ENCODE results near the gene PCSK4. TPM values are rescaled to one million over a fixed set of nuclear protein-coding genes. Genes with fewer than 3 reads are reported as not detected.

Gene PCSK4
- total RNA-seq, 2 experiments from 2014 or later = 8.3 to 13.0 TPM

- no peak overlapping the region for H3K4me3 ChIP-seq (ENCODE audit: low read depth, low read length, poor library complexity, severe bottlenecking)
- H2AFZ ChIP-seq (ENCODE audit: low read length) = no peak overlapping the region
- no peaks in the 10 kb centered on the region for H3K9me3 ChIP-seq (ENCODE audit: low read length)
- TF ChIP-seq CTCF (conservative IDR thresholded peaks at IDR 0.05; ENCODE audit: low read length) (no peak), EZH2phosphoT487 (IDR thresholded peaks at IDR 0.05; ENCODE audit: borderline replicate concordance, low read depth, low read length) (no peak)
- H3K79me2 ChIP-seq (ENCODE audit: insufficient read depth, low read depth, low read length) = no peaks in the 10 kb centered on the region
- ChIA-PET POLR2A (no interaction called here), CTCF (ENCODE audit: unreplicated experiment) (no interaction called here)
- no TSS peak for BruUV-seq (replicated peaks)
- H3K4me1 ChIP-seq (ENCODE audit: insufficient read depth, low read length, poor library complexity, severe bottlenecking) = peaks cover 4% of the 10 kb centered on the region
- H4K20me1 ChIP-seq (ENCODE audit: insufficient read depth, low read length) = no peaks in the 10 kb centered on the region
- intact Hi-C loops (cut with micrococcal nuclease; ENCODE audit: unreplicated experiment) = no loop called here
- DNase-seq (ENCODE audit: low spot score) = no peak
- no peaks in the 10 kb centered on the region for H3K36me3 ChIP-seq (ENCODE audit: insufficient read depth, low read length)
- no peaks in the 10 kb centered on the region for H3K9me2 ChIP-seq (ENCODE audit: insufficient read depth, low read length)
- H3K27ac ChIP-seq (ENCODE audit: low read depth, low read length, poor library complexity, severe bottlenecking) = no peak overlapping the region
- no peak overlapping the region for H3K4me2 ChIP-seq (ENCODE audit: low read length)
These were observed 14.9 kb upstream of the PCSK4 start for GRCh38 chr19:1505012-1505411.

GRCh38 chr19:1503925-1504773 lies 14.0 kb upstream of the PCSK4 start:
- Histone ChIP-seq H3K9me3 (ENCODE audit: low read length) (no peaks in the 10 kb centered on the region), H3K36me3 (ENCODE audit: insufficient read depth, low read length) (no peaks in the 10 kb centered on the region), H3K4me1 (ENCODE audit: insufficient read depth, low read length, poor library complexity, severe bottlenecking) (peaks cover 4% of the 10 kb centered on the region), H3K9me2 (ENCODE audit: insufficient read depth, low read length) (no peaks in the 10 kb centered on the region), H3K4me2 (ENCODE audit: low read length) (0 out of 2 replicates have a peak overlapping the region, but pooled peaks have one; percentile 38), H3K4me3 (ENCODE audit: low read depth, low read length, poor library complexity, severe bottlenecking) (no peak overlapping the region), H3K27ac (ENCODE audit: low read depth, low read length, poor library complexity, severe bottlenecking) (no peak overlapping the region), H2AFZ (ENCODE audit: low read length) (no peak overlapping the region), H4K20me1 (ENCODE audit: insufficient read depth, low read length) (no peaks in the 10 kb centered on the region), H3K79me2 (ENCODE audit: insufficient read depth, low read depth, low read length) (no peaks in the 10 kb centered on the region)
- CTCF ChIA-PET (ENCODE audit: unreplicated experiment) = no interaction called here
- no peak for DNase-seq (ENCODE audit: low spot score)
- intact Hi-C loops (cut with micrococcal nuclease; ENCODE audit: unreplicated experiment) = no loop called here
- POLR2A ChIA-PET = no interaction called here
- TF ChIP-seq EZH2phosphoT487 (IDR thresholded peaks at IDR 0.05; ENCODE audit: borderline replicate concordance, low read depth, low read length) (no peak), CTCF (conservative IDR thresholded peaks at IDR 0.05; ENCODE audit: low read length) (no peak)
- BruUV-seq (replicated peaks) = no TSS peak

Data from OCI-LY7 (cell line).